HG02885 (cell line): ENCODE results near the gene IFIT5.
"Not testable (repeated sequence)": the region's sequence is repeated elsewhere in the genome, so short reads cannot be mapped to it uniquely, and the experiment has no call there.

ENCODE experiments used
- ATAC-seq: cut with Tn5 transposase; IDR thresholded peaks from one replicate; pipeline ENCODE4 v1.9.1; 2021; ENCODE audit warnings: mild to moderate bottlenecking; ENCODE audit not compliant: unreplicated experiment, poor library complexity

IFIT5 gene, protein sequence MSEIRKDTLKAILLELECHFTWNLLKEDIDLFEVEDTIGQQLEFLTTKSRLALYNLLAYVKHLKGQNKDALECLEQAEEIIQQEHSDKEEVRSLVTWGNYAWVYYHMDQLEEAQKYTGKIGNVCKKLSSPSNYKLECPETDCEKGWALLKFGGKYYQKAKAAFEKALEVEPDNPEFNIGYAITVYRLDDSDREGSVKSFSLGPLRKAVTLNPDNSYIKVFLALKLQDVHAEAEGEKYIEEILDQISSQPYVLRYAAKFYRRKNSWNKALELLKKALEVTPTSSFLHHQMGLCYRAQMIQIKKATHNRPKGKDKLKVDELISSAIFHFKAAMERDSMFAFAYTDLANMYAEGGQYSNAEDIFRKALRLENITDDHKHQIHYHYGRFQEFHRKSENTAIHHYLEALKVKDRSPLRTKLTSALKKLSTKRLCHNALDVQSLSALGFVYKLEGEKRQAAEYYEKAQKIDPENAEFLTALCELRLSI

GRCh38 chr10:89414146-89414878, at the start of gene IFIT5:
IFIT5 (plus strand) TSS chr10:89414568; CDS start chr10:89414799, 231 bp downstream.
- peak; percentile 76 for ATAC-seq

DNA sequence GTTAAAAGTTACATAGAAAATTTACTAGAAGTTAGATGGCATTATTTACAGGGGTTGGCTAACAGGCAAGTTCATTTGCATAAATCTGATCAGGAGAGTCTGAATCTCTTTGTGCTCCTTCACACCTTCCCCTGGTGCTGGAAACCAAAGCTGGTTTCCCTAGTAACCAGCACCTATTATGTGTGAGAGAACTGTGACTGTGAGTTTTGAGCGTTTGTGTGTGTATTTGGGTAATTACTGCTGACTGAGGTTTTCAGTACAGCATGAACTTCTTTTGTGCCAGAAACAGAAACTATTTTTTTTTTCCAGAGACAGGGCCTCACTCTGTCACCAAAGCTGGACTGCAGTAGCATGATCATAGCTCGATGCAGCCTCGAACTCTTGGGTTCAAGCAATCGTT, 46.8 kb upstream of the IFIT5 start:
- ATAC-seq: peak; percentile 81

DNA sequence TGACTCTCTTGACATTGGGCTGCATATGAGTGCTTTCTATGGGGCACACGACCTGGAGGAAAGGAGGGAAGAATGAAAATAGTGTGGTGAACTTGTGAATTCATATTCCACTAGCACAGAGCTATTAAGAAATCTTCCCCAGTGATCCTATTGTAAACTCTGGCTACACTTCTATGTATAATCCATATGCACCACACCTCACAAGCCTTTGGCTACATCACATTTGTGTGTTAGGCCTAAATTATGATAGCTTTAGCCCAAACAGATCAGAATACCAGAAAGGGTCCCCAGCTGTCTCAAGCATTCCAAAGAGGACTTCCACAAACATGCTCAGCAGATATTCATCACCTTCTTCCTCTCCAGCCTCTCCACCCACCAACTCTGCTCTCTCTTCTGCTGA, 46.2 kb upstream of the IFIT5 start:
- no peak for ATAC-seq

DNA sequence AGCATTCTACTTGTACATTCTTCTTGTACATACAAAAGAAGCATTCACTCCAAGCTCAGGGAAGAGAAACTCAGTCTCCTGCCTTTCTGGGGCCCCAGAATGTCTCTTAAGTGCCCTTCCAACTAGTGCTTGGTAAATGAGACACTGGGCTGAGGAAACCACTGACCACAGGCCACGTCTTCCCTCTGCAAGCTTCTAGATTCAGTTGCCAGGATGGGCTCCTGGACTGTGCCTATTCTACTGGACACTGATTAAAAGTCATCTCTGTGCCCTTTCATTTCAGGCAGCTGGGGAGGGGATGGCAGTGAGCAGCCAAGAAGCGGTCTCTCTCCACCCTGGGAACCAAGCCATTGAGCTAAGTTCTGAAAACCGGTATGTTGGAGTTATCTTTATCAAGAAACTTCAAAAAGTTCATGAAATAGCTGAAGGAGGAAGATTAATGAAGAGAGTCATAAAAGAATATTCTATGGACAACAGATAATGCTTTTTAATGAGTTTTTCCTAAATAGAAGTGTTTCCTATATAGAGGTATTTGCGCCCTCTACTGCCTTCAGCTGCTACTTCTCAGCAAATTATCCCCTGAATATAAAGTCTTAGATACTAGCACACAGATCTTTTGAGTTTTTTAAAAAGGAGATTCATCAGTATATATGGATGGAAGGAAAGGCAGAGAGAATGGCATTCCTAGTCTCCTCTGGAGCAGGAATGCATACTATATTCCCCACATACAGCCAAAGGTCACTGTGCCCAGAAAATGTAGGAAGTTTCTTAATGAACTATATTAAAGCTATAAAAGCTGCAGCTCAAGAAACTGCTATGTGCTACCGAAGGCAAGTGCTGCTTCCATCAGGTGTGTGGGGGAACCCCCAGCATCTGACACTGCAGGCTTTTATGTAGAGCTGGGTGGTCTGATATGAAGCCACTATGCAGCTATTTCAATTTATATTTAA, 44.9 kb upstream of the IFIT5 start:
- ATAC-seq: no peak

- ATAC-seq: no peak
Observed at GRCh38 chr10:89371079-89371478, 43.3 kb upstream of the IFIT5 start.

GRCh38 chr10:89371987-89372386, 42.4 kb upstream of the IFIT5 start:
- ATAC-seq: no peak

DNA sequence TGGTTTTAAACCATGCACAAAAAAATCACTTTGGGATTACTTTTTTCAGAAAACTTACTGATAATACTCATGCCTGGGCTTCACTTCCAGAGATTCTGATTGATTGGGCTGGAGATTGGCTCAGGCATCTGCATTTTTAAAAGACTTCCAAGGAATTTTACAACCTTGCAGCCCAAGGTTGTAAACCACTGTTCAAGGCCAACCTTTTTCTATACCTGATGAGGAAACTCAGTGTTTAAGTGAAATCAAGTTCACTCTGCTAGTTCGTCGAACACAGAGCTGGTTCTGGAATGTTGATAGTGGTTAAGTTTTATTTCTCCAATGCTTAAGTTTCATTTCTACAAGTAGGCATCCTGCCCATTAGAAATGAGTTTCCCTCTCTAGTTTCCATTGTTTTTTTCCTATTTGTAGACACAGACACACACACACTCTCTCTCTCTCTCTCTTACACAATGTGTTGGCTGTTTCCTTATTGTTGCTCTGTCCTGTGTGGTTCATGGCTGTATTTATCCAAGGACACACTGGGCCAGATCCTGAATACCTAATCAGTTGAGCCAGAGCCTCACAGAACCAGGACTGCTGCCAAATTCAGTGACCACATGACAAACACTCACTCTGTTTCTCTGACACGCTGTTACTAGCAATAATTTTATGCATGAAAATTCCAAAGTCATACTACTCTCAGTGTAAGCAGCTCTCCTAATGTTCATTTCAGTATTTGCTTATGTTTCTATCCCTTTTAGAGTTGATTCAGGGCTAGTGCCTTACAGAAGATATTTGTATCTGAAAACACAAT, 40.3 kb upstream of the IFIT5 start:
- ATAC-seq: no peak

- no peak for ATAC-seq
Observed at GRCh38 chr10:89374713-89375141, 39.6 kb upstream of the IFIT5 start.

DNA sequence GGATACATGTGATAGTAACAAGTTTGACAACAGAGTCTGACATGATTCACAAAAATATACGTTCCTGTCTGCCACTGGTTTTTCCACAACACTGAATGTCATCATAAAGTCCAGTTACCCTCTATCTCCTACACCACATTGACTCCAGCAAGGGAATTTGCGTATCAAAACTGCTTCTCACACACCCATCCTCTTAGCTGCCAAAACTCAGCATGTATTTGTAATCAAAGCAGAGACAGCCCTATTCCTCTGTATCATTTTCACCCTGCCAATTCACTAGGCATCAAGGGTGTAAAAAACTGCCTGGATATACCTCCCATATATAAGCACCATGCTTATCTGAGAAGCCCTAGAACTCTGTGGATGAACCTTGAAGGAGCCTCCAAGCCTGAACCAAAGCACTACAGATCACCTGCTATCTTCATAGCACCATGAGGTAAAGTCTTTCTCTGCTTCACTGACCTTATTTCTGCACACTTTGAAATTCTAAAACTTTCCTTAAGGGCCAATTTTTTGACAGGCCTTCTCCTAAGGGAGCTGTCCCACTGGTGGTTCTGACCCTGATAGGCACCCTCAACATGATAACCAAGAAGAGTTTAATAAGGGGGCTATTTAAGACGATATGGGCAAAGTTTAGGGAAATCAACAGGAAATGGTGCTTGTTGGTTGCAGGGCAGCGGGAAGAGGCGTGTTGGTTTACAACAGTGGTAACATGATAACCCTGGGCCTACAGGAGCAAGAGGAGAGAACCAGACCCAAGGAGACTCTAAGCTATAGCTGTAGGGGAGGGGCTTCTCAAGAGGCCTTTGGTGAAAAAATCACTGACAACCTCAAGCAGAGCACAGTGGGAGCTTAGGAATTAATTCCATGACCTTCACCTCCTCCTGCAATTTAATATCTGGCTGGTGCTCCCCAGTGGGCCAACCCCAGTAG, 36.4 kb upstream of the IFIT5 start, which contains the start of gene IFIT1B:
Gene IFIT1B (plus strand): TSS at position 352 of the 933 bp plus-strand sequence. CDS start 80 bp downstream, at position 432.
- ATAC-seq: no peak

DNA sequence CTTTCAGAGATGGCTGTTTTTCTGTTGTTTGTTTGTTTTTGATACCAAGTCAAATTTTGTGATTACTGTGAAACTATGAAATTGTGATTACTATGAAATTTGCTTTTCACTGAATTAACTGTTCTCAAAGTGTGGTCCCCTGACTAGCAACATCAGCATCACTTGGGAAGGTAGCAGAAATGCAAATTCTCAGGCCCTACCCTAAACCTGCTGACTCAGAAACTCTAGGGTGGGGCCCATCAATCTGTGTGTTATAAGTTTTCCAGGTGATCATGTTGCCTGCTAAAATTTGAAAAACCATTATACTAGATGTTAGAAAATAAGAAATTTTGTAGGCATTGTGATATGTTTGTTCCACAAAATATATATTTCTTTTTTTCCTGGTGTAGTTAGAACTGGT, 35.3 kb upstream of the IFIT5 start:
- no peak for ATAC-seq

- ATAC-seq: no peak
Observed at GRCh38 chr10:89382757-89383156, 31.6 kb upstream of the IFIT5 start.

DNA sequence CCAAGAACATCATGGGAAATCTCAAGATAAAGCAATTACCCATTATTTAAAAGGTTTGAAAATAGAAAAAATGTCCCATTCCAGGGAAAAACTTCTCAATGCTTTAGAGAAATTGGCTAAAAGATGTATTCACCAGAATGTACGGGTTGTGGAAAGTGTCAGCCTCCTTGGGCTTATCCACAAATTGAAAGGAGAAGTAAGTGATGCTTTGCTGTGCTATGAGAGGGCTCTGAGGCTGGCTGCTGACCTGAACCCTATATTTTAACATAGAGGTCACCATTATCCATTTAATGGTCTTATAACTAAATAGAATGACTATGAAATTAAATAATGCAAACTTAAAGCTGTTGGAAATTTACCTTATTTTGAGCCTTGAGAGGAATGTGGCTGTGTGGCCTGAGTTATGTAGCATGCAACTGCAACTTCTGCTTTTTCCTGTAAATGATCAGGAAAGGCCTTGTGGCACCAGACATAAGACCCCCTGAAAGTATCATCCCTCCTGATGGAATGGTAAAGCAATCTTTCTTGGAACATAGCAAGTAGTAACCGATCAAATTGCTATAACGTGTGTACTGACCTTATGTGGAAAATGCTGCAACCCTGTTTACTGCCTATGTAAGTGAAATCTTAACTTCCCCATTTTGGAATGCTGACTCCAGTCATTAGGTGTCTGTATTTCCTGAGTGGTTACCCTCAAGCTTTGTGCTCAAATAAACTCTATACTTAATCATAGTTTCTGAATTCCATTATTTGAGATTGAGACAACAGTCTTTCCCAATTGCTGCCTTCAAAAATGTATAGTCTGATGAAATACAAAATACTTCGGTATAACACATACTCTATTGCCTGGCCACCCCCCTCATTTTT, 29.7 kb upstream of the IFIT5 start:
- no peak for ATAC-seq

GRCh38 chr10:89388806-89389205, 25.6 kb upstream of the IFIT5 start:
- no peak for ATAC-seq

GRCh38 chr10:89389254-89389653, 25.1 kb upstream of the IFIT5 start:
- no peak for ATAC-seq

GRCh38 chr10:89390476-89391225, 23.7 kb upstream of the IFIT5 start:
- no peak for ATAC-seq

DNA sequence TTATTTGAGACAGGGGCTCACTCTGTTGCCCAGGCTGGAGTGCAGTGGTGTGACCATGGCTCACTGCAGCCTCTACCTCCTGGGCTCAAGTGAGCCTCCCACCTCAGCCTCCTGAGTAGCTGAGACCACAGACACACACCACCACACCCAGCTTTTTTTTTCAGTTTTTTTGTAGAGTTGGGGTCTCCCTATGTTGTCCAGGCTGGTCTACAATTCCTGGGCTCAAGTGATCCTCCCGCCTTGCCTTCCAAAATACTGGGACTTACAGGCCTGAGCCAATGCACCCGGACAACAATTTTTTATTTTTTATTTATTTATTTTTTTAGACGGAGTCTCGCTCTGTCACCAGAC, 23.2 kb upstream of the IFIT5 start:
- ATAC-seq: not testable (repeated sequence)
